ENCODE results near the gene HOMER2. TPM values are rescaled to one million over a fixed set of nuclear protein-coding genes. Genes with fewer than 3 reads are reported as not detected.
A peak's percentile ranks its signal among the peaks of the same experiment; 100 is the strongest.

Gene HOMER2
- total and polyA plus RNA-seq, 2 of the 4 experiments (the other 2 are of a cell fraction), result 0.54 to 0.79 TPM

- Histone ChIP-seq H2AK9ac (replicated peaks; ENCODE audit: low read depth, low read length, poor library complexity) (no peak overlapping the region), H4K20me1 (ENCODE audit: insufficient read depth, low read length) (no peaks in the 10 kb centered on the region), H3K56ac (ENCODE audit: extremely low read depth, insufficient read depth, low read length) (no peak overlapping the region), H3K4me3 (ENCODE audit: insufficient read depth, low read depth, low read length) (no peak overlapping the region), H3K4me1 (ENCODE audit: control insufficient read depth, insufficient read depth, low read length) (no peaks in the 10 kb centered on the region), H3K27me3 (ENCODE audit: control insufficient read depth, insufficient read depth, low read length) (no peaks in the 10 kb centered on the region; the same call in 1 of the 2 replicates), H2BK15ac (ENCODE audit: low read depth, low read length) (no peak overlapping the region), H3K9me1 (ENCODE audit: insufficient read depth, low read length) (no peaks in the 10 kb centered on the region), H3K23ac (ENCODE audit: low read depth, low read length) (no peak overlapping the region), H3K9me3 (ENCODE audit: control insufficient read depth, insufficient read depth, low read length) (no peaks in the 10 kb centered on the region), H2AFZ (replicated peaks; ENCODE audit: low read length, poor library complexity) (no peak overlapping the region), H3K4me2 (ENCODE audit: low read depth, low read length) (no peak overlapping the region), H4K5ac (ENCODE audit: low read depth, low read length) (no peak overlapping the region), H2BK120ac (ENCODE audit: low read depth, low read length) (no peak overlapping the region), H3K36me3 (ENCODE audit: control insufficient read depth, insufficient read depth, low read length) (no peaks in the 10 kb centered on the region), H4K8ac (ENCODE audit: low read depth in 2 of 2, low read length in 2 of 2) (no peak overlapping the region), H3K4ac (ENCODE audit: low read depth, low read length) (no peak overlapping the region), H3K9ac (ENCODE audit: low read depth, low read length) (no peak overlapping the region), H2AK5ac (ENCODE audit: low read depth, low read length) (no peak overlapping the region), H2BK5ac (ENCODE audit: low read depth, low read length, poor library complexity, severe bottlenecking) (no peak overlapping the region), H4K91ac (ENCODE audit: insufficient read depth, low read depth, low read length) (no peak overlapping the region), H3K14ac (replicated peaks; ENCODE audit: low read depth, low read length) (no peak overlapping the region), H2BK20ac (ENCODE audit: low read depth, low read length) (no peak overlapping the region), H3K79me1 (ENCODE audit: low read depth in 1 of 2, low read length in 2 of 2) (no peaks in the 10 kb centered on the region), H3K27ac (ENCODE audit: insufficient read depth, low read length) (no peak overlapping the region), H3K18ac (ENCODE audit: low read depth, low read length) (no peak overlapping the region)
- 80% methylated on average over 1 of the region's 4 CpGs; no CpG with 5 or more reads in 1 of the 2 experiments for WGBS, 2 experiments (ENCODE audit: extremely low coverage in 2 of 2, insufficient read length in 1 of 2)
- intact Hi-C loops (cut with micrococcal nuclease), result no loop called here
- ChIA-PET CTCF (no interaction called here), POLR2A (ENCODE audit: unreplicated experiment) (no interaction called here)
- TF ChIP-seq RFX5 (IDR thresholded peaks at IDR 0.05; ENCODE audit: low read depth, low read length) (no peak), CHD1 (IDR thresholded peaks at IDR 0.05; ENCODE audit: low read depth, low read length) (no peak), CEBPB (IDR thresholded peaks at IDR 0.05; ENCODE audit: low read depth, low read length) (peak; percentile 63), MXI1 (IDR thresholded peaks at IDR 0.05; ENCODE audit: borderline replicate concordance, low read depth, low read length) (no peak), BHLHE40 (IDR thresholded peaks at IDR 0.05; ENCODE audit: low read depth, low read length) (no peak), NFE2L2 (IDR thresholded peaks at IDR 0.05; ENCODE audit: low read depth, low read length) (no peak)
- TF ChIP-seq, protein P1, sequence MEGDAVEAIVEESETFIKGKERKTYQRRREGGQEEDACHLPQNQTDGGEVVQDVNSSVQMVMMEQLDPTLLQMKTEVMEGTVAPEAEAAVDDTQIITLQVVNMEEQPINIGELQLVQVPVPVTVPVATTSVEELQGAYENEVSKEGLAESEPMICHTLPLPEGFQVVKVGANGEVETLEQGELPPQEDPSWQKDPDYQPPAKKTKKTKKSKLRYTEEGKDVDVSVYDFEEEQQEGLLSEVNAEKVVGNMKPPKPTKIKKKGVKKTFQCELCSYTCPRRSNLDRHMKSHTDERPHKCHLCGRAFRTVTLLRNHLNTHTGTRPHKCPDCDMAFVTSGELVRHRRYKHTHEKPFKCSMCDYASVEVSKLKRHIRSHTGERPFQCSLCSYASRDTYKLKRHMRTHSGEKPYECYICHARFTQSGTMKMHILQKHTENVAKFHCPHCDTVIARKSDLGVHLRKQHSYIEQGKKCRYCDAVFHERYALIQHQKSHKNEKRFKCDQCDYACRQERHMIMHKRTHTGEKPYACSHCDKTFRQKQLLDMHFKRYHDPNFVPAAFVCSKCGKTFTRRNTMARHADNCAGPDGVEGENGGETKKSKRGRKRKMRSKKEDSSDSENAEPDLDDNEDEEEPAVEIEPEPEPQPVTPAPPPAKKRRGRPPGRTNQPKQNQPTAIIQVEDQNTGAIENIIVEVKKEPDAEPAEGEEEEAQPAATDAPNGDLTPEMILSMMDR (conservative IDR thresholded peaks at IDR 0.05; ENCODE audit: low read depth, low read length), result no peak
- no TSS peak for BruUV-seq (replicated peaks)
- in situ Hi-C loops (cut with MboI; ENCODE audit: low sequenced_read_pairs), result no loop called here
- DNase-seq (no peak), ATAC-seq (ENCODE audit: low read depth) (no peak)
- dilution Hi-C loops (cut with HindIII; ENCODE audit: low sequenced_read_pairs, unreplicated experiment), result no loop called here
Observed at GRCh38 chr15:82968066-82968465, 15.5 kb upstream of the HOMER2 start.
